ENCODE results near the gene GSC2. TPM values are rescaled to one million over a fixed set of nuclear protein-coding genes. Genes with fewer than 3 reads are reported as not detected.

Gene GSC2
- total and polyA plus RNA-seq, 11 donors: not detected

GRCh38 chr22:19196841-19197612, 46.9 kb upstream of the GSC2 start:
- H3K4me1 ChIP-seq: no peaks in the 10 kb centered on the region
- H3K27me3 ChIP-seq: no peaks in the 10 kb centered on the region
- DNase-seq (no peak), ATAC-seq (no peak)
- TF ChIP-seq POLR2A (IDR thresholded peaks at IDR 0.05): no peak
- no peak for TF ChIP-seq CTCF (IDR thresholded peaks at IDR 0.05)
- H3K36me3 ChIP-seq: peaks cover 0 to 49% (median 19%) of the 10 kb centered on the region in 9 donors
- H3K27ac ChIP-seq: no peak overlapping the region
- intact Hi-C loops (cut with DNase I): loop anchor here in 1 of 10 donors (10.0 kb wide), 1 partner anchor 268 kb away; no protein-coding TSS in a partner anchor
- 84 to 89% (median 85%) methylated on average over 11 of the region's 11 CpGs for WGBS, 4 donors
- no peak overlapping the region for H3K4me3 ChIP-seq
- H3K9me3 ChIP-seq: no peaks in the 10 kb centered on the region

GRCh38 chr22:19195796-19196731, 46.0 kb upstream of the GSC2 start:
- intact Hi-C loops (cut with DNase I): loop anchor here in 1 of 10 donors (10.0 kb wide), 1 partner anchor 269 kb away; no protein-coding TSS in a partner anchor
- peaks cover 0 to 46% (median 19%) of the 10 kb centered on the region in 9 donors for H3K36me3 ChIP-seq
- ATAC-seq: peak in 1 of 4 donors; percentile 11
- WGBS, 4 donors: 87 to 90% (median 88%) methylated on average over 22 to 23 of the region's 23 CpGs
- DNase-seq: no peak
- H3K4me1 ChIP-seq: no peaks in the 10 kb centered on the region
- H3K9me3 ChIP-seq: no peaks in the 10 kb centered on the region
- no peak overlapping the region for H3K27ac ChIP-seq
- H3K4me3 ChIP-seq: no peak overlapping the region
- H3K27me3 ChIP-seq: no peaks in the 10 kb centered on the region
- TF ChIP-seq POLR2A (IDR thresholded peaks at IDR 0.05) (no peak), CTCF (IDR thresholded peaks at IDR 0.05) (no peak)

- Histone ChIP-seq H3K4me1 (no peaks in the 10 kb centered on the region), H3K36me3 (peaks cover 0 to 44% (median 19%) of the 10 kb centered on the region in 9 donors), H3K27me3 (no peaks in the 10 kb centered on the region), H3K4me3 (no peak overlapping the region), H3K9me3 (no peaks in the 10 kb centered on the region), H3K27ac (no peak overlapping the region)
- WGBS, 4 donors: 94 to 96% (median 95%) methylated on average over 15 to 16 of the region's 16 CpGs
- intact Hi-C loops (cut with DNase I): loop anchor here in 1 of 10 donors (10.0 kb wide), 1 partner anchor 270 kb away; no protein-coding TSS in a partner anchor
- ATAC-seq (no peak), DNase-seq (no peak)
- TF ChIP-seq CTCF (IDR thresholded peaks at IDR 0.05) (no peak), POLR2A (IDR thresholded peaks at IDR 0.05) (no peak)
Measured at GRCh38 chr22:19194766-19195536, 44.9 kb upstream of the GSC2 start.

Measured in heart left ventricle (tissue), 16 donors.